ENCODE results near the gene LAMTOR1.

- TF ChIP-seq EP300 (IDR thresholded peaks at IDR 0.05) (no peak), CTCF (IDR thresholded peaks at IDR 0.05) (no peak), POLR2A (IDR thresholded peaks at IDR 0.05) (no peak)
Observed at GRCh38 chr11:72150882-72151281, 47.8 kb upstream of the LAMTOR1 start.
